ENCODE measurements around the gene PRR16.

Gene PRR16

GRCh38 chr5:120591911-120592310 lies 127.8 kb downstream of the PRR16 start:
- H3K4me3 ChIP-seq (ENCODE audit: low read length, poor library complexity, severe bottlenecking) = no peak overlapping the region
- H3F3A ChIP-seq (ENCODE audit: low read depth) = no peaks in the 10 kb centered on the region

GRCh38 chr5:120599576-120599975 lies 135.5 kb downstream of the PRR16 start:
- H3K4me1 ChIP-seq (ENCODE audit: insufficient read depth, low read length, poor library complexity, severe bottlenecking) = no peaks in the 10 kb centered on the region
- H2AFZ ChIP-seq (ENCODE audit: low read length) = no peak overlapping the region
- H3K4me2 ChIP-seq (ENCODE audit: low read depth, low read length, poor library complexity, severe bottlenecking) = no peak overlapping the region
- no peaks in the 10 kb centered on the region for H3F3A ChIP-seq (ENCODE audit: low read depth)
- H3K9me3 ChIP-seq (ENCODE audit: insufficient read depth, low read depth, low read length) = no peaks in the 10 kb centered on the region
- no peaks in the 10 kb centered on the region for H3K36me3 ChIP-seq (ENCODE audit: insufficient read depth, low read length)
- no peaks in the 10 kb centered on the region for H4K20me1 ChIP-seq (ENCODE audit: insufficient read depth, low read length, poor library complexity, severe bottlenecking)
- H3K9me2 ChIP-seq (replicated peaks; ENCODE audit: low read depth, low read length) = no peaks in the 10 kb centered on the region
- no peak overlapping the region for H3K4me3 ChIP-seq (ENCODE audit: low read length, poor library complexity, severe bottlenecking)
- no peaks in the 10 kb centered on the region for H3K79me2 ChIP-seq (ENCODE audit: insufficient read depth, low read length)
- no peak overlapping the region for H3K9ac ChIP-seq (ENCODE audit: low read depth, low read length, poor library complexity, severe bottlenecking)
- no peak for TF ChIP-seq EZH2phosphoT487 (IDR thresholded peaks at IDR 0.05; ENCODE audit: borderline replicate concordance)
- TF ChIP-seq CTCF (conservative IDR thresholded peaks at IDR 0.05; ENCODE audit: low read length) = no peak
- H3K27me3 ChIP-seq (ENCODE audit: insufficient read depth, low read length, poor library complexity, severe bottlenecking) = no peaks in the 10 kb centered on the region

More at GRCh38 chr5:120591911-120592310, 127.8 kb downstream of the PRR16 start:
- Histone ChIP-seq H3K36me3 (ENCODE audit: insufficient read depth, low read length) (no peaks in the 10 kb centered on the region), H3K9me2 (replicated peaks; ENCODE audit: low read depth, low read length) (no peaks in the 10 kb centered on the region), H3K27me3 (ENCODE audit: insufficient read depth, low read length, poor library complexity, severe bottlenecking) (no peaks in the 10 kb centered on the region), H3K9ac (ENCODE audit: low read depth, low read length, poor library complexity, severe bottlenecking) (no peak overlapping the region), H3K79me2 (ENCODE audit: insufficient read depth, low read length) (no peaks in the 10 kb centered on the region), H3K4me2 (ENCODE audit: low read depth, low read length, poor library complexity, severe bottlenecking) (no peak overlapping the region), H4K20me1 (ENCODE audit: insufficient read depth, low read length, poor library complexity, severe bottlenecking) (no peaks in the 10 kb centered on the region), H3K4me1 (ENCODE audit: insufficient read depth, low read length, poor library complexity, severe bottlenecking) (no peaks in the 10 kb centered on the region), H3K9me3 (ENCODE audit: insufficient read depth, low read depth, low read length) (no peaks in the 10 kb centered on the region), H2AFZ (ENCODE audit: low read length) (no peak overlapping the region)
- TF ChIP-seq EZH2phosphoT487 (IDR thresholded peaks at IDR 0.05; ENCODE audit: borderline replicate concordance) = no peak
- no peak for TF ChIP-seq CTCF (conservative IDR thresholded peaks at IDR 0.05; ENCODE audit: low read length)

GRCh38 chr5:120600639-120601038 lies 136.5 kb downstream of the PRR16 start:
- no peak overlapping the region for H2AFZ ChIP-seq (ENCODE audit: low read length)
- H3K4me1 ChIP-seq (ENCODE audit: insufficient read depth, low read length, poor library complexity, severe bottlenecking) = no peaks in the 10 kb centered on the region
- TF ChIP-seq EZH2phosphoT487 (IDR thresholded peaks at IDR 0.05; ENCODE audit: borderline replicate concordance) = no peak
- TF ChIP-seq CTCF (conservative IDR thresholded peaks at IDR 0.05; ENCODE audit: low read length) = no peak
- no peaks in the 10 kb centered on the region for H3F3A ChIP-seq (ENCODE audit: low read depth)
- no peaks in the 10 kb centered on the region for H3K9me2 ChIP-seq (replicated peaks; ENCODE audit: low read depth, low read length)
- no peaks in the 10 kb centered on the region for H3K27me3 ChIP-seq (ENCODE audit: insufficient read depth, low read length, poor library complexity, severe bottlenecking)
- H3K9me3 ChIP-seq (ENCODE audit: insufficient read depth, low read depth, low read length) = no peaks in the 10 kb centered on the region
- H3K4me3 ChIP-seq (ENCODE audit: low read length, poor library complexity, severe bottlenecking) = no peak overlapping the region
- no peak overlapping the region for H3K9ac ChIP-seq (ENCODE audit: low read depth, low read length, poor library complexity, severe bottlenecking)
- H3K4me2 ChIP-seq (ENCODE audit: low read depth, low read length, poor library complexity, severe bottlenecking) = no peak overlapping the region
- no peaks in the 10 kb centered on the region for H3K36me3 ChIP-seq (ENCODE audit: insufficient read depth, low read length)
- no peaks in the 10 kb centered on the region for H4K20me1 ChIP-seq (ENCODE audit: insufficient read depth, low read length, poor library complexity, severe bottlenecking)
- H3K79me2 ChIP-seq (ENCODE audit: insufficient read depth, low read length) = no peaks in the 10 kb centered on the region

All from Loucy (cell line).